Psoas muscle (tissue), 8 donors: ENCODE data around the gene DMRT2. TPM values are rescaled to one million over a fixed set of nuclear protein-coding genes. Genes with fewer than 3 reads are reported as not detected.

Experiments used
- ATAC-seq, 4 donors: fragments of 200-7000 bp; cut with Tn5 transposase; one replicate each; pipeline ENCODE4 v1.9.1; 2020; ENCODE audit warnings: moderate library complexity in 3 of 4, mild to moderate bottlenecking in 2 of 4
- DNase-seq, 2 donors: peaks; one replicate each; pipeline ENCODE4 v3.0.0-alpha.2; 2020
- H3K27ac ChIP-seq: fragments of 200-600 bp; one replicate; pipeline ENCODE4 v1.8.0; 2022
- H3K27me3 ChIP-seq, 3 donors: fragments of 200-600 bp in 1 of 3; one replicate each; pipeline versions ENCODE4 v1.6.1 to v1.8.0; 2013 to 2022; ENCODE audit warnings: low read length in 2 of 3, mild to moderate bottlenecking in 2 of 3, moderate library complexity in 1 of 3; ENCODE audit not compliant: insufficient read depth in 3 of 3
- H3K36me3 ChIP-seq, 2 donors: fragments of 200-600 bp in 1 of 2; one replicate each; pipeline versions ENCODE4 v1.6.1 to v1.8.0; 2013 to 2022; ENCODE audit warnings: low read depth in 1 of 2, mild to moderate bottlenecking in 1 of 2, moderate library complexity in 1 of 2; ENCODE audit not compliant: insufficient read depth in 1 of 2
- H3K4me1 ChIP-seq: fragments of 200-600 bp; one replicate; pipeline ENCODE4 v1.8.0; 2022
- H3K4me3 ChIP-seq: fragments of 200-600 bp; one replicate; pipeline ENCODE4 v1.8.0; 2022; ENCODE audit warnings: mild to moderate bottlenecking
- H3K9me3 ChIP-seq: fragments of 200-600 bp; one replicate; pipeline ENCODE4 v1.8.0; 2022
- CTCF ChIP-seq: fragments of 200-600 bp; IDR thresholded peaks from one replicate; pipeline ENCODE4 v1.8.0; 2022; ENCODE audit warnings: antibody characterized with exemption
- WGBS, 3 donors: extraction: QIAGEN DNeasy Blood & Tissue Kit; methylation state at CpG; one replicate each; pipeline versions ENCODE4 v1.1.6 to v1.1.7; 2013; 5-methylcytosine and 5-hydroxymethylcytosine counted together
- intact Hi-C, 2 donors: fragments of 100-400 bp; cut with DNase I; formaldehyde crosslinking; loops; one replicate each; pipeline versions ENCODE4 v1.11.0 to v1.14.2; 2022
- long read RNA-seq, 2 donors: library from polyadenylated mRNA; unstranded; transcript quantifications; one replicate each; pipeline ENCODE4 v2.0.0, GENCODE V29; 2021
- polyA plus RNA-seq, 3 donors: library from polyadenylated mRNA; stranded (reverse); fragments of 200-250 nt; gene quantifications; one replicate each; pipeline ENCODE4 v1.2.3, GENCODE V29; 2013
- total RNA-seq, 4 donors: library from RNA; stranded (reverse); fragmentation: NEBNext Ultra II Directional in 2 of 4; extraction: Animal tissue kit (Norgen Biotek cat#: 25700) in 2 of 4; gene quantifications; one replicate each; pipeline versions ENCODE4 v1.2.1 to v1.2.4, GENCODE V29; 2021 to 2023
- donor health status: healthy with polysubstance abuse.
- donor health status: DM: no; HTN: no; CAD: no; lungs with moderate emphysema.
- donor health status: Bipolar disorder and iron deficiency.
- donor health status: healthy.
- donor health status: DM: yes; HTN: yes; CAD: no.
- donor health status: DM: no; HTN: no; CAD: no.
- donor health status: DM: no; HTN: no; CAD: no.
- donor health status: DM: yes; HTN: yes; CAD: no.

The DMRT2 gene
- total RNA-seq (1 to 10 TPM in 2 of 4 donors, under 1 TPM in 2; 0.43 to 3.9 (median 1.2) TPM), polyA plus RNA-seq (1 to 10 TPM; 1.5 to 6.8 (median 2.7) TPM)
- long read RNA-seq, donor 1, partial matches to known transcripts, result 0 of 1 reads
- long read RNA-seq, donor 1, other reads (novel, unspliced or antisense), result 0 of 1 reads
- long read RNA-seq, donor 2, partial matches to known transcripts, result 4 of 7 reads
- long read RNA-seq, donor 2, other reads (novel, unspliced or antisense), result 1 of 7 reads

DNA sequence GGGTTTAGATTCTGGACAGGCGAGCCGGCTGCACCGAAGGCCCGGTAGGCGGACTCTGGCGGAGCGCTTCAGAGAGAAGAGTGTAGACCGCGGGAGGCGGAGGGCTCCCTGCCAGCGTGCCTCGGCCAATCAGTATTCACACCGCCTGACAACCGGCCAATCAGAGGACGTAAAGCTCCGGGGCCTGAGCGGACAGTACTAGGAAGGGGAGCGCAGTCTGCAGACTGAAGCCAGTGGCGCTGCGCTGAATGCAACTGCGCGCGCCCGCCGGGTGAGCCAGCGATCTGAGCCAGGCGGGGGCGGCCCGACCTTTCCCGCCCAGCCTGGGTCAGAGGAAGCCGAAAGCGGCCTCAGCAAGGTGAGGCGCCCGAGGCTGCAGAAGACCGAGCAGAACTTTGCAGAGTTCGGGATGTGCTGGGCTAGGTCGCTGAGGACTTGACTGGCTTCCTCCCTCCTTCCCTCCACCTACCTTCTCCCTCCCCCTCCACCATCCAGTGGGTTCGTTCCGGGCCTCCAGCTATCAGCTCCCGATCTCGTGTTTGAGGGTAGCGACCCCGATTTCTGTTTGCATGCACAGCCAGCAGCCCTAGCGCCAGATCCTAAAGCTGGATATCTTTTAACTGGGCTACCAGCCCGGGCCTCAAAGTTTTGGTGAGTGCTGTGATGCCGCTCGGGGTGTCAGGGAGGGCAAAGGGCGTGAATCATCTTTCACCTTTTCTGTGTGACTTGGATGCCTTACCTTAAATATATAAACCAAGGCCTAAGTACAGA, at the start of gene DMRT2:
Gene DMRT2 (plus strand): TSS at position 233 of the 771 bp plus-strand sequence. CDS start 1,257 bp downstream, outside the sequence.
- peaks cover 0 to 72% (median 11%) of the 10 kb centered on the region in 3 donors for H3K27me3 ChIP-seq
- H3K4me1 ChIP-seq, result peaks cover 3% of the 10 kb centered on the region

GRCh38 chr9:1001838-1002237, 48.3 kb upstream of the DMRT2 start:
- TF ChIP-seq CTCF, result no peak
- Histone ChIP-seq H3K9me3 (no peaks in the 10 kb centered on the region), H3K36me3 (no peaks in the 10 kb centered on the region), H3K4me3 (no peak overlapping the region), H3K4me1 (no peaks in the 10 kb centered on the region), H3K27me3 (no peaks in the 10 kb centered on the region), H3K27ac (no peak overlapping the region)
- WGBS, 3 donors, result 68 to 85% (median 69%) methylated on average over 4 of the region's 4 CpGs
- DNase-seq (no peak), ATAC-seq (no peak)
- intact Hi-C loops, result loop anchor here in 1 of 2 donors (1.0 to 10.0 kb wide), 2 partner anchors 13 to 387 kb away; no protein-coding TSS in a partner anchor

More for the DNA sequence above, at the start of gene DMRT2:
- peak within 1 kb of the TSS; percentile 43 for H3K27ac ChIP-seq
- H3K36me3 ChIP-seq, result no peaks in the 10 kb centered on the region
- 2 to 5% (median 2%) methylated on average over 47 to 48 of the region's 48 CpGs for WGBS, 3 donors
- H3K9me3 ChIP-seq, result no peaks in the 10 kb centered on the region
- ATAC-seq (peak; percentile 92 to 98 (median 98)), DNase-seq (peak; percentile 95 to 97)
- TF ChIP-seq CTCF, result peak; percentile 7
- intact Hi-C loops, result no loop called here
- H3K4me3 ChIP-seq, result peak within 1 kb of the TSS; percentile 64

GRCh38 chr9:1002678-1003077, 47.5 kb upstream of the DMRT2 start:
- no peak for ATAC-seq

GRCh38 chr9:1005043-1005667, 45.0 kb upstream of the DMRT2 start:
- Histone ChIP-seq H3K27ac (no peak overlapping the region), H3K4me3 (no peak overlapping the region), H3K27me3 (no peaks in the 10 kb centered on the region), H3K4me1 (no peaks in the 10 kb centered on the region), H3K9me3 (no peaks in the 10 kb centered on the region), H3K36me3 (no peaks in the 10 kb centered on the region)
- TF ChIP-seq CTCF, result peak; percentile 39
- DNase-seq (no peak), ATAC-seq (peak in 2 of 4 donors; percentile 52 to 56)
- 53 to 61% (median 53%) methylated on average over 10 of the region's 10 CpGs for WGBS, 3 donors
- intact Hi-C loops, result loop anchor here (5.0 to 10.0 kb wide), 2 partner anchors 113 to 390 kb away; no protein-coding TSS in a partner anchor

More at GRCh38 chr9:1002678-1003077, 47.5 kb upstream of the DMRT2 start:
- Histone ChIP-seq H3K27me3 (no peaks in the 10 kb centered on the region), H3K4me1 (no peaks in the 10 kb centered on the region), H3K4me3 (no peak overlapping the region), H3K27ac (no peak overlapping the region), H3K36me3 (no peaks in the 10 kb centered on the region), H3K9me3 (no peaks in the 10 kb centered on the region)
- 96 to 98% (median 97%) methylated on average over 2 of the region's 2 CpGs for WGBS, 3 donors
- no peak for DNase-seq
- intact Hi-C loops, result loop anchor here in 1 of 2 donors (1.0 to 10.0 kb wide), 2 partner anchors 13 to 388 kb away; no protein-coding TSS in a partner anchor
- TF ChIP-seq CTCF, result no peak
